BJ (cell line): ENCODE data around the gene RMI2. TPM values are rescaled to one million over a fixed set of nuclear protein-coding genes. Genes with fewer than 3 reads are reported as not detected.
"Not testable (repeated sequence)": the region's sequence is repeated elsewhere in the genome, so short reads cannot be mapped to it uniquely, and the experiment has no call there.

Experiments
- CTCF ChIA-PET: fragments of 350-600 bp; formaldehyde crosslinking; extraction: SDS; loops from one replicate; lab custom pipeline; 2021; ENCODE audit warnings: antibody characterized with exemption, inconsistent platforms; lab: Yijun Ruan, JAX
- POLR2A ChIA-PET: fragments of 300-600 bp; sonication (Branson Sonifier 250); formaldehyde crosslinking; extraction: SDS; loops from one replicate; lab custom pipeline; 2021; ENCODE audit warnings: antibody characterized with exemption; lab: Charles Lee
- DNase-seq: peaks from one replicate; pipeline ENCODE4 v3.0.0-alpha.2; 2011; ENCODE audit warnings: low read depth
- H3K27me3 ChIP-seq: 2 replicates; pipeline ENCODE4 v1.6.0; 2011; ENCODE audit warnings: low read length; ENCODE audit not compliant: control insufficient read depth, insufficient read depth
- H3K36me3 ChIP-seq: 2 replicates; pipeline ENCODE4 v1.5.1; 2011; ENCODE audit warnings: low read length; ENCODE audit not compliant: control insufficient read depth, insufficient read depth
- H3K4me3 ChIP-seq: 2 replicates; pipeline ENCODE4 v1.5.1; 2011; ENCODE audit warnings: low read depth, mild to moderate bottlenecking, control low read depth, low read length
- CTCF ChIP-seq: IDR thresholded peaks from 2 replicates; pipeline ENCODE4 v1.5.1; 2011; ENCODE audit warnings: low read depth, mild to moderate bottlenecking, control low read depth, inconsistent platforms, low read length, moderate library complexity; ENCODE audit not compliant: insufficient read depth
- polyA plus RNA-seq: library from polyadenylated mRNA; depleted of rRNA; stranded (reverse); fragments of >200 nt; gene quantifications from 2 replicates; pipeline ENCODE4 v1.2.3, GENCODE V29; 2011

RMI2 gene
- polyA plus RNA-seq, 1 experiment = 1.7 TPM

DNA sequence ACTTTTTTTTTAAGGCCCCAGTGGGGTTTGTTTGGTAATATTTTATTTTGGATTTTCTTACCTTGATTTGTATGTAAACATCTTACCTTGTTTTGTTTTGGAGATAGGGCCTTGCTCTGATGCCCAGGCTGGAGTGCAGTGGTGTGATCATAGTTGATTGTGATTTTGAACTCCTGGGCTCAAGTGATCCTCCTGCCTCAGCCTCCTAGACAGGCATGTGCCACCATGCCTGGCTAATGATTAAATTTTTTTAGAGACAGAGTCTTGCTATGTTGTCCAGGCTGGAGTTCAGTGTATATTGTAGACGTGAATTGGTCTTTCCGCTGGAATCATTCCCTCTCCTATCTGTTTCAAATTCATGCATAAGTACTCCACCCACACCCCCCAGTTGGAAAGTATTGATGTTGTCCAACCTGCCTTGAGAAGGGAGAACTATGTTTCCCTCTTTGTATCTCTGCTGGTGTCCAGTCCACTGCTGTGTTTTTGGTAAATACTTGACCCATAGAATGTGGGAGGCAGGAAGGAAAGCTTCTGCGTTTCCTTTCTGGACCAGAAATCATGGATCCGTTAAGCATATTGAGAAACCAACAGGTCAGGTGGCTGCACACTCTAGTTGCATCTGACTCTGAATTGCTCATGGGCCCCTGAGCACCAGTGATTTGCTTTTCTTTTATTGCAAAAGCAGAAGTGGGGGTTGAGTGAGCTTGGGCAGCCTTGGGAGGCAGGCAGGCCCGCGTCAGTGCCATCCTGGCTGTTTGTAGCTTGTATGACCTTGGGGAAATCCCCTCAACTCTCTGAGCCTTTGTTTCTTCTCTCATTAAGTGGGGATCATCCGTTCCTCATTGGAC lies 25.0 kb downstream of the RMI2 start:
- H3K27me3 ChIP-seq = no peaks in the 10 kb centered on the region
- H3K4me3 ChIP-seq = no peak overlapping the region
- TF ChIP-seq CTCF = no peak
- H3K36me3 ChIP-seq = no peaks in the 10 kb centered on the region
- no peak for DNase-seq
- POLR2A ChIA-PET = no interaction called here
- CTCF ChIA-PET = interaction anchor here (0.6 to 2.1 kb wide), 3 partner anchors 17 to 407 kb away, joined by 3 to 6 read pairs (median 3); no protein-coding TSS in a partner anchor

- H3K4me3 ChIP-seq, POLR2A ChIA-PET: not testable (repeated sequence)
- CTCF ChIA-PET = interaction anchor here (0.6 to 2.1 kb wide), 2 partner anchors 16 to 68 kb away, joined by 3 to 6 read pairs; no protein-coding TSS in a partner anchor
Measured at GRCh38 chr16:11370932-11371279, 25.6 kb downstream of the RMI2 start.

GRCh38 chr16:11372073-11372828 lies 27.0 kb downstream of the RMI2 start:
- CTCF ChIA-PET = interaction anchor here (0.8 to 2.8 kb wide), 8 partner anchors 13 to 408 kb away, joined by 3 to 9 read pairs (median 5); partner anchors contain the start of gene SOCS1
- POLR2A ChIA-PET = no interaction called here
- DNase-seq = no peak
- no peaks in the 10 kb centered on the region for H3K36me3 ChIP-seq
- H3K4me3 ChIP-seq = no peak overlapping the region
- TF ChIP-seq CTCF = no peak
- no peaks in the 10 kb centered on the region for H3K27me3 ChIP-seq

More at GRCh38 chr16:11370932-11371279, 25.6 kb downstream of the RMI2 start:
- not testable (repeated sequence) for H3K27me3 ChIP-seq, DNase-seq, H3K36me3 ChIP-seq

DNA sequence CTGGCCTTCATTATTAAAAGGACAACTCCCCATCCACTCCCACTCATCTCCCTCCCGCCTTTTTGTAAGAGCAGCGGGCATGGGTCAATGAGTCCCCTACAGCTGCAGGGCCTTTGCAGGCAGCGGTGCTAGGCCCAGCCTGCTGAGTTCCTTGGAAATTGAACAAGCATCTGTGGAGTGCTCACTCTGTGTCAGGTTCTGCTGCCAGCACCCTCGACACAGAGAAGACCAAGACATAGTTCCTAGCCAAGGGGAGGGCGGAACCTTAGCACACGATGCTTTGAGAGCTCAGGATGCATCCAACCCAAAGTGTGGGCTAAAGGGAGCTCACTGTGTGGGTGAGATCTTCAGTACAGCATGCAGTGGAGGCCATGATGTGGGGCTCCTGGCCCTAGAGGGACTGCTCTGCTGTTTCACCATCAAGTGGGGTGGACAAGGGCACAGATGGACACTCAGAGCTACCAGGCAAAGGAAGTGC lies 27.6 kb downstream of the RMI2 start:
- ChIA-PET CTCF (interaction anchor here (0.8 to 2.8 kb wide), 8 partner anchors 13 to 409 kb away, joined by 3 to 9 read pairs (median 5); partner anchors contain the start of gene SOCS1), POLR2A (no interaction called here)
- H3K36me3 ChIP-seq = no peaks in the 10 kb centered on the region
- no peak for TF ChIP-seq CTCF
- no peaks in the 10 kb centered on the region for H3K27me3 ChIP-seq
- DNase-seq = no peak
- no peak overlapping the region for H3K4me3 ChIP-seq

DNA sequence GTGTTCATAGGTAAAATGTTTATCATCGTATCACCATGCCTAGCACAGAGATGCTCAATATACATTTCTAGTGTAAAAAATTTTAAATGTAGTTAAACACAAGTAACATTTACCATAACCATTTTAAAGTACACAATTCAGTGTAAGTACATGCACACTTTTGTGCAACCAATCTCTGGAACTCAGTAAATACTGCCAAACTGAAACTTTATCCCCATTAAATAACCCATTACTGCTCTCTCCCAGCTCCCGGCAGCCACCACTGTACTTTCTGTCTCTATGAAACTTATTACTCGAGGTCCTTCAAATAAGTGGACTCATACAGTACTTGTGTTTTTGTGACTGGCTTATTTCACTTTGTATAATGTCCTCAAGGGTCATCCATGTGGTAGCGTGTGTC lies 29.0 kb downstream of the RMI2 start:
- Histone ChIP-seq H3K4me3 (no peak overlapping the region), H3K27me3 (no peaks in the 10 kb centered on the region), H3K36me3 (no peaks in the 10 kb centered on the region)
- TF ChIP-seq CTCF = no peak
- no peak for DNase-seq
- ChIA-PET CTCF (interaction anchor here (1.3 to 2.8 kb wide), 3 partner anchors 12 to 410 kb away, joined by 6 to 9 read pairs (median 6); no protein-coding TSS in a partner anchor), POLR2A (no interaction called here)
